Dendritic cell treated with granulocyte-macrophage colony-stimulating factor and Interleukin-4, amounts not matched to agents 40 ng/mL and 50 ng/mL, for 4 days (primary cell): Measurements from ENCODE around the gene CNOT3.
"Not testable (repeated sequence)": the region's sequence is repeated elsewhere in the genome, so short reads cannot be mapped to it uniquely, and the experiment has no call there.

Experiments used
- H3K27ac Mint-ChIP-seq: one replicate; pipeline ENCODE4 v1.8.0; 2022; ENCODE audit warnings: mild to moderate bottlenecking, mixed read lengths
- H3K27me3 Mint-ChIP-seq: one replicate; pipeline ENCODE4 v1.8.0; 2022; ENCODE audit warnings: mild to moderate bottlenecking, mixed read lengths
- H3K36me3 Mint-ChIP-seq: one replicate; pipeline ENCODE4 v1.8.0; 2022; ENCODE audit warnings: low read depth, mixed read lengths
- H3K4me1 Mint-ChIP-seq: one replicate; pipeline ENCODE4 v1.8.0; 2022; ENCODE audit warnings: low read depth, mixed read lengths
- H3K4me3 Mint-ChIP-seq: one replicate; pipeline ENCODE4 v1.8.0; 2022; ENCODE audit warnings: mild to moderate bottlenecking, moderate library complexity, mixed read lengths
- H3K9me3 Mint-ChIP-seq: one replicate; pipeline ENCODE4 v1.8.0; 2022; ENCODE audit warnings: mixed read lengths
- intact Hi-C: fragments of 100-400 bp; cut with micrococcal nuclease; formaldehyde crosslinking; loops from one replicate; pipeline ENCODE4 v1.15.0; 2022

Gene CNOT3

DNA sequence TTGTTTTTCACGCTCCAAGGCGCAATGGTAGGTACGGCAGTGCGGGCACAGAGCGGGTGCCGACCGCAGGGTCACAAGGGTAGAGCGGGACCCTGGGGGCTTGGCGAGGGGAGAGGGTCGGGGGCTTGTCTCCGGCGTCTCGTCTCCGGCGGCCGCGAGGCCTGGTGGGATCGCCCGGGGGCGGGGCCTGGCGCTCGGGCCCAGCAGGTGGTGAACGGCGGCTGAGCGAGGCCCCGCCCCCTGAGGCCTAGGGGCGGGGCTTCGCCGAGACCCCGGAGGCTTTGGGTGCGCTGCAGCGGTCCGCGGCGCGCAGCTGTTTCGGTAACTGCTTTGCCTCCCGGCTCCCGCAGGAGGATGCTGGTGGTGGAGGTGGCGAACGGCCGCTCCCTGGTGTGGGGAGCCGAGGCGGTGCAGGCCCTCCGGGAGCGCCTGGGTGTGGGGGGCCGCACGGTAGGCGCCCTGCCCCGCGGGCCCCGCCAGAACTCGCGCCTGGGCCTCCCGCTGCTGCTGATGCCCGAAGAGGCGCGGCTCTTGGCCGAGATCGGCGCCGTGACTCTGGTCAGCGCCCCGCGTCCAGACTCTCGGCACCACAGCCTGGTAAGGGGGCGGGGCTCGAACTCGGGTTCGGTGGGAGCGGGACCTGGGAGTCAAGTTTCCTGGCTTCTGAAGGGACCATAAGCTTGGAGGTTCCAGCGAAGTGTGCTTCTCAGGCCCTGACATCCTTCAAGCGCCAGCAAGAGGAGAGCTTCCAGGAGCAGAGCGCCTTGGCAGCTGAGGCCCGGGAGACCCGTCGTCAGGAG lies 53.6 kb downstream of the CNOT3 start, which contains the start of gene TSEN34:
Gene TSEN34, plus strand, starts transcription at position 298 of the 800 bp plus-strand sequence. Its CDS starts 57 bp downstream, at position 355.
- H3K27ac Mint-ChIP-seq = peak within 1 kb of the TSS; percentile 97
- intact Hi-C loops = loop anchor here (1.0 kb wide), 1 partner anchor 9 kb away; the partner anchor contains the start of gene RPS9
- no peaks in the 10 kb centered on the region for H3K9me3 Mint-ChIP-seq
- peaks cover 52% of the 10 kb centered on the region for H3K4me1 Mint-ChIP-seq
- H3K27me3 Mint-ChIP-seq = no peaks in the 10 kb centered on the region
- H3K4me3 Mint-ChIP-seq = peak within 1 kb of the TSS; percentile 77
- H3K36me3 Mint-ChIP-seq = peaks cover 72% of the 10 kb centered on the region

DNA sequence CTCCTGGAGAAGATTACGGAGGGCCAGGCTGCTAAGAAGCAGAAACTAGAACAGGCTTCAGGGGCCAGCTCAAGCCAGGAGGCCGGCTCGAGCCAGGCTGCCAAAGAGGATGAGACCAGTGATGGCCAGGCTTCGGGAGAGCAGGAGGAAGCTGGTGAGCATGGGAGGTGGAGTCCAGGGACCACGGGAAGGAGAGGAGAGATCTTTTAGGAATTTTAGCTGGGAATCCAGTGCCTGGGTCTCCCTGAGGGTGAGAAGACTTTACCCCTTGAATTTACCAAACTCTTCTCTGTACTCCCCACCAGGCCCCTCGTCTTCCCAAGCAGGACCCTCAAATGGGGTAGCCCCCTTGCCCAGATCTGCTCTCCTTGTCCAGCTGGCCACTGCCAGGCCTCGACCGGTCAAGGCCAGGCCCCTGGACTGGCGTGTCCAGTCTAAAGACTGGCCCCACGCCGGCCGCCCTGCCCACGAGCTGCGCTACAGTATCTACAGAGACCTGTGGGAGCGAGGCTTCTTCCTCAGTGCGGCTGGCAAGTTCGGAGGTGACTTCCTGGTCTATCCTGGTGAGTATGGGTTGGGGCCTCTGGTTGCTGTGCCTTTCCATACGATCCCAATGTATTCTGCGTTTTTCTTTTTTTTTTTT lies 54.4 kb downstream of the CNOT3 start:
- peak overlapping the region; percentile 77 for H3K4me3 Mint-ChIP-seq
- peaks cover 65% of the 10 kb centered on the region for H3K36me3 Mint-ChIP-seq
- no peaks in the 10 kb centered on the region for H3K27me3 Mint-ChIP-seq
- H3K4me1 Mint-ChIP-seq = peaks cover 50% of the 10 kb centered on the region
- H3K9me3 Mint-ChIP-seq = no peaks in the 10 kb centered on the region
- intact Hi-C loops = loop anchor here (1.0 kb wide), 1 partner anchor 8 kb away; the partner anchor contains the start of gene RPS9
- peak overlapping the region; percentile 97 for H3K27ac Mint-ChIP-seq

DNA sequence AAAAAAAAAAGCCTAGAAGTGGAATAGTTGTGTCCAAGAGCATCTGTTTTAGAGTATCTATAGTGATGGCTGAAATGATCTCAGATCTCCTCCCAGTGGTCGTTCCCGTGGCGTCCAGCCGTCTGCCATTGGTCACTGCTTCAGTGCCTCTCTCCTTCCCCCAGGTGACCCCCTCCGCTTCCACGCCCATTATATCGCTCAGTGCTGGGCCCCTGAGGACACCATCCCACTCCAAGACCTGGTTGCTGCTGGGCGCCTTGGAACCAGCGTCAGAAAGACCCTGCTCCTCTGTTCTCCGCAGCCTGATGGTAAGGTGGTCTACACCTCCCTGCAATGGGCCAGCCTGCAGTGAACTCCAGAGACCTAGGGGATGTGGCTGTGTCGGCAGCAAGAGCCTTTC lies 55.4 kb downstream of the CNOT3 start:
- intact Hi-C loops = no loop called here
- Mint-ChIP-seq H3K9me3 (no peaks in the 10 kb centered on the region), H3K27me3 (no peaks in the 10 kb centered on the region), H3K4me3 (peak overlapping the region; percentile 6), H3K27ac (peak overlapping the region; percentile 38), H3K36me3 (peaks cover 63% of the 10 kb centered on the region), H3K4me1 (peaks cover 46% of the 10 kb centered on the region)

DNA sequence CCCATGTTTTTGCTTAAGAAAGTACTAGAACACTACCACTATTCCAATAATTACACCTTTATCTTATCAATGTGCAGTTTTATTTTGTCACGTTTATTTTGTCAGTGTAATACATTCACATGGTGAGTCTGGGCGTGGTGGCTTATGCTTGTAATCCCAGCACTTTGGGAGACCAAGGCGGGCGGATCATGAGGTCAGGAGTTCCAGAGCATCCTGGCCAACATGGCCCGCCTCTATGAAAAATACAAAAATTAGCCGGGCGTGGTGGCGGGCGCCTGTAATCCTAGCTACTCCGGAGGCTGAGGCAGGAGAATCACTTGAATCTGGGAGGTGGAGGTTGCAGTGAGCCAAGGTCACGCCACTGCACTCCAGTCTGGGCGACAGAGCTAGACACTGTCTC lies 56.9 kb downstream of the CNOT3 start:
- intact Hi-C loops = not testable (repeated sequence)

GRCh38 chr19:54196536-54196935 lies 59.0 kb downstream of the CNOT3 start:
- intact Hi-C loops = no loop called here
- Mint-ChIP-seq H3K4me3 (no peak overlapping the region), H3K27me3 (no peaks in the 10 kb centered on the region), H3K27ac (peak overlapping the region; percentile 70), H3K36me3 (peaks cover 59% of the 10 kb centered on the region), H3K4me1 (peaks cover 46% of the 10 kb centered on the region), H3K9me3 (no peaks in the 10 kb centered on the region)

More for the DNA sequence above, 56.9 kb downstream of the CNOT3 start:
- H3K27me3 Mint-ChIP-seq, H3K9me3 Mint-ChIP-seq, H3K27ac Mint-ChIP-seq, H3K4me3 Mint-ChIP-seq: not testable (repeated sequence)
- peaks cover 59% of the 10 kb centered on the region for H3K36me3 Mint-ChIP-seq
- peaks cover 43% of the 10 kb centered on the region for H3K4me1 Mint-ChIP-seq

- intact Hi-C loops = no loop called here
- Mint-ChIP-seq H3K4me1 (peaks cover 46% of the 10 kb centered on the region), H3K4me3 (peak overlapping the region; percentile 17), H3K9me3 (no peaks in the 10 kb centered on the region), H3K27me3 (no peaks in the 10 kb centered on the region), H3K36me3 (peaks cover 59% of the 10 kb centered on the region), H3K27ac (peak overlapping the region; percentile 70)
Observed at GRCh38 chr19:54197121-54197520, 59.6 kb downstream of the CNOT3 start.

DNA sequence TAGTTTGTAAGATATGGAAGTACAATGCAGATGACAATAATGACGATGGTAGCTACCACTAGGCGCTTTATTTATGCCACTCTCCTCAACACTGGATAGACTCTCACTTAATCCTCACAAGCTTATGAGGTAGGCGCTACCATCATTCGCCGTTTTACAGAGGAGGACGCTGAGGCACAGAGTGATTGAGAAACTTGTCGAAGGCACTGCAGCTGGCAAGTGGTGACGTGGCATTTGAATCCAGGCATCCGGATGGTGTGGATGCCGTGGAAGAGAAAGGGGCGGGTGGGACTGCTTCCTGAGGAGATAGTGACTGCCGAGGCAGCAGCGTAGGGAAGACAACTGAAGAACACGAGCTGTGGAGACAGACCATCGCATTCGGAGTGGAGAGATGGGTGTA lies 61.8 kb downstream of the CNOT3 start:
- peak overlapping the region; percentile 91 for H3K27ac Mint-ChIP-seq
- peaks cover 62% of the 10 kb centered on the region for H3K36me3 Mint-ChIP-seq
- H3K4me1 Mint-ChIP-seq = peaks cover 58% of the 10 kb centered on the region
- no peaks in the 10 kb centered on the region for H3K27me3 Mint-ChIP-seq
- no peak overlapping the region for H3K4me3 Mint-ChIP-seq
- H3K9me3 Mint-ChIP-seq = no peaks in the 10 kb centered on the region
- intact Hi-C loops = no loop called here

- intact Hi-C loops = loop anchor here (10.0 kb wide), 1 partner anchor 184 kb away; no protein-coding TSS in a partner anchor
- Mint-ChIP-seq H3K9me3 (no peaks in the 10 kb centered on the region), H3K4me1 (peaks cover 69% of the 10 kb centered on the region), H3K27me3 (no peaks in the 10 kb centered on the region), H3K36me3 (peaks cover 63% of the 10 kb centered on the region), H3K4me3 (peak overlapping the region; percentile 90), H3K27ac (peak overlapping the region; percentile 91)
Observed at GRCh38 chr19:54201172-54201701, 63.7 kb downstream of the CNOT3 start.

DNA sequence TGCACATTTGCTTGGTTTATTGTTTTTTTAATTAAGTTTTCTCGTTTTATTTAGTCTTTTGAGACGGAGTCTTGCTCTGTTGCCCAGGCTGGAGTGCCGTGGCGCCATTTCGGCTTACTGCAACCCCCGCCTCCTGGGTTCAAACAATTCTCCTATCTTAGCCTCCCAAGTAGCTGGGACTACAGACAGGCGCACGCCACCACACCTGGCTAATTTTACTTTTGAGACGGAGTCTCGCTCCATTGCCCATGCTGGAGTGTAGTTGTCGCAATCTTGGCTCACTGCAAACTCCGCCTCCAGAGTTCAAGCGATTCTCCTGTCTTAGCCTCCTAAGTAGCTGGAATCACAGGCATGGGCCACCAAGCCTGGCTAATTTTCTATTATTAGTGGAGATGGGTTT lies 64.4 kb downstream of the CNOT3 start:
- Mint-ChIP-seq H3K27ac (peak overlapping the region; percentile 91), H3K36me3 (peaks cover 71% of the 10 kb centered on the region), H3K27me3 (no peaks in the 10 kb centered on the region), H3K4me1 (peaks cover 71% of the 10 kb centered on the region), H3K9me3 (no peaks in the 10 kb centered on the region), H3K4me3 (peak overlapping the region; percentile 90)
- intact Hi-C loops = loop anchor here (10.0 kb wide), 1 partner anchor 183 kb away; no protein-coding TSS in a partner anchor

DNA sequence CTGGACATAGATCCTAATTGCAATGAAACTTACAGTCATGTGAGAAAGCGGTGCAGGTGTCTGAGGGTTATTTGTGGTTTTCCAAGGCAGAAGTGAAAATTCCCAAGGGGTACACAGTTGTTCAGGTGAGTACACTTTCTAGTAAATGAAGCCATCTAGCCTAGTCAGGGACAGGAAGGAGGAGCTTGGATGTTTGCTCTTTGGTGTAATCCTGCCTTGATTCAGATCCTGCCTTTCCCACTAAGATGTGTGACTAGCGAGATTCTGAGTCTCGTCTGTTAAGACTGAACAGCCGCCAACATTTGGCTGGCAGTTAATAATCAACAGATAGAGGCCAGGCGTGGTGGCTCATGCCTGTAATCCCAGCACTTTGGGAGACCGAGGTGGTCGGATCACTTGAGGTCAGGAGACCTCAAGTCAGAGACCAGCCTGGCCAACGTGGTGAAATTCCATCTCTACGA lies 65.6 kb downstream of the CNOT3 start:
- Mint-ChIP-seq H3K9me3 (no peaks in the 10 kb centered on the region), H3K36me3 (peaks cover 77% of the 10 kb centered on the region), H3K4me1 (peaks cover 76% of the 10 kb centered on the region), H3K4me3 (peak overlapping the region; percentile 66), H3K27ac (peak overlapping the region; percentile 94), H3K27me3 (no peaks in the 10 kb centered on the region)
- intact Hi-C loops = loop anchor here (10.0 kb wide), 1 partner anchor 182 kb away; no protein-coding TSS in a partner anchor

- H3K36me3 Mint-ChIP-seq = peaks cover 89% of the 10 kb centered on the region
- no peaks in the 10 kb centered on the region for H3K9me3 Mint-ChIP-seq
- peak overlapping the region; percentile 67 for H3K4me3 Mint-ChIP-seq
- no peaks in the 10 kb centered on the region for H3K27me3 Mint-ChIP-seq
- peak overlapping the region; percentile 94 for H3K27ac Mint-ChIP-seq
- peaks cover 85% of the 10 kb centered on the region for H3K4me1 Mint-ChIP-seq
- intact Hi-C loops = loop anchor here (5.0 to 10.0 kb wide), 3 partner anchors 42 to 180 kb away; no protein-coding TSS in a partner anchor
Observed at GRCh38 chr19:54204767-54205468, 67.4 kb downstream of the CNOT3 start.
